ENCODE results near the gene GPRASP1.

- no peak for TF ChIP-seq POU2F2 (IDR thresholded peaks at IDR 0.05; ENCODE audit: low read depth, low read length)
- TF ChIP-seq POLR2A (IDR thresholded peaks at IDR 0.05; ENCODE audit: low read depth, low read length), result no peak
- no peak for TF ChIP-seq POLR2AphosphoS5 (IDR thresholded peaks at IDR 0.05; ENCODE audit: low read depth, low read length)
These were observed at the start of gene GPRASP1 for GRCh38 chrX:102651242-102652011.

Measured in GM12891 (cell line).